Astrocyte (in vitro differentiated cells and primary cell): ENCODE data around the gene EGFR. TPM values are rescaled to one million over a fixed set of nuclear protein-coding genes. Genes with fewer than 3 reads are reported as not detected.

ENCODE experiments used
- DNase-seq: peaks from one replicate; pipeline ENCODE4 v3.0.0-alpha.2; 2010; ENCODE audit warnings: low read depth
- FAIRE-seq: peaks from 2 replicates; lab custom pipeline; 2011; peaks lifted over from hg19 to GRCh38; lab: Jason Lieb, UNC
- H2AFZ ChIP-seq: 2 replicates; pipeline ENCODE4 v1.6.0; 2012; ENCODE audit warnings: low read depth, low read length, inconsistent platforms
- H3K27ac ChIP-seq: 2 replicates; pipeline ENCODE4 v1.5.1; 2011; ENCODE audit warnings: low read depth, low read length, inconsistent platforms
- H3K27me3 ChIP-seq: 2 replicates; pipeline ENCODE4 v1.6.0; 2011; ENCODE audit warnings: low read length, inconsistent platforms; ENCODE audit not compliant: insufficient read depth
- H3K36me3 ChIP-seq: 2 replicates; pipeline ENCODE4 v1.5.1; 2011; ENCODE audit warnings: low read length, inconsistent platforms; ENCODE audit not compliant: insufficient read depth
- H3K4me1 ChIP-seq: 2 replicates; pipeline ENCODE4 v1.5.1; 2011; ENCODE audit warnings: low read length, inconsistent platforms; ENCODE audit not compliant: insufficient read depth
- H3K4me2 ChIP-seq: 2 replicates; pipeline ENCODE4 v1.6.0; 2012; ENCODE audit warnings: low read length, inconsistent platforms
- H3K4me3 ChIP-seq: 2 replicates; pipeline ENCODE4 v1.5.1; 2011; ENCODE audit warnings: low read depth, mild to moderate bottlenecking, low read length, inconsistent platforms; ENCODE audit not compliant: insufficient read depth
- H3K79me2 ChIP-seq: 2 replicates; pipeline ENCODE4 v1.6.0; 2012; ENCODE audit warnings: mild to moderate bottlenecking, low read length, inconsistent platforms; ENCODE audit not compliant: insufficient read depth
- H3K9ac ChIP-seq: 2 replicates; pipeline ENCODE4 v1.6.0; 2012; ENCODE audit warnings: mild to moderate bottlenecking, low read length, inconsistent platforms
- H3K9me3 ChIP-seq: 2 replicates; pipeline ENCODE4 v1.5.1; 2012; ENCODE audit warnings: low read depth, mild to moderate bottlenecking, low read length, inconsistent platforms; ENCODE audit not compliant: insufficient read depth
- H4K20me1 ChIP-seq: 2 replicates; pipeline ENCODE4 v1.6.0; 2012; ENCODE audit warnings: low read length, inconsistent platforms; ENCODE audit not compliant: insufficient read depth
- H3K27ac Mint-ChIP-seq: one replicate; pipeline ENCODE4 v1.8.0; 2021; ENCODE audit warnings: mild to moderate bottlenecking, mixed read lengths; ENCODE audit not compliant: unreplicated experiment
- H3K27me3 Mint-ChIP-seq: one replicate; pipeline ENCODE4 v1.8.0; 2021; ENCODE audit warnings: low read depth, mixed read lengths; ENCODE audit not compliant: unreplicated experiment
- H3K36me3 Mint-ChIP-seq: one replicate; pipeline ENCODE4 v1.8.0; 2021; ENCODE audit warnings: low read depth, mixed read lengths; ENCODE audit not compliant: unreplicated experiment
- H3K4me1 Mint-ChIP-seq: one replicate; pipeline ENCODE4 v1.8.0; 2021; ENCODE audit warnings: low read depth, mixed read lengths; ENCODE audit not compliant: unreplicated experiment
- H3K4me3 Mint-ChIP-seq: one replicate; pipeline ENCODE4 v1.8.0; 2021; ENCODE audit warnings: mild to moderate bottlenecking, moderate library complexity, mixed read lengths; ENCODE audit not compliant: unreplicated experiment
- H3K9me3 Mint-ChIP-seq: one replicate; pipeline ENCODE4 v1.8.0; 2021; ENCODE audit warnings: mild to moderate bottlenecking, mixed read lengths; ENCODE audit not compliant: unreplicated experiment
- CTCF ChIP-seq: IDR thresholded peaks from 2 replicates; pipeline ENCODE4 v1.5.1; 2011; ENCODE audit warnings: low read depth, mild to moderate bottlenecking, inconsistent platforms, low read length, moderate library complexity; ENCODE audit not compliant: insufficient read depth
- EZH2 ChIP-seq: IDR thresholded peaks from 2 replicates; pipeline ENCODE4 v1.6.1; 2012; ENCODE audit warnings: mild to moderate bottlenecking, low read length, inconsistent platforms; ENCODE audit not compliant: insufficient read depth
- total RNA-seq: library from RNA; stranded (reverse); gene quantifications from 2 replicates; pipeline ENCODE4 v1.2.1, GENCODE V29; 2021

Gene EGFR
- total RNA-seq, 1 donor from 2014 or later = 27.3 TPM

GRCh38 chr7:55022002-55022985 is 3.5 kb downstream of the EGFR start:
- DNase-seq (peak; percentile 68), FAIRE-seq (peak; percentile 37)
- H3K9me3 ChIP-seq = no peaks in the 10 kb centered on the region
- peaks cover 3% of the 10 kb centered on the region for H3K36me3 Mint-ChIP-seq
- no peak overlapping the region for H2AFZ ChIP-seq
- peaks cover 27% of the 10 kb centered on the region for H3K4me1 ChIP-seq
- no peak overlapping the region for H3K4me3 Mint-ChIP-seq
- peak overlapping the region; percentile 69 for H3K4me3 ChIP-seq
- H3K27me3 Mint-ChIP-seq = peaks cover 5% of the 10 kb centered on the region
- H3K79me2 ChIP-seq = peaks cover 92% of the 10 kb centered on the region
- H3K27ac ChIP-seq = peak overlapping the region; percentile 6
- H3K4me1 Mint-ChIP-seq = peaks cover 10% of the 10 kb centered on the region
- no peaks in the 10 kb centered on the region for H3K36me3 ChIP-seq
- no peak for TF ChIP-seq CTCF
- H3K27me3 ChIP-seq = no peaks in the 10 kb centered on the region
- H3K4me2 ChIP-seq = peak overlapping the region; percentile 97
- no peaks in the 10 kb centered on the region for H3K9me3 Mint-ChIP-seq
- peaks cover 65% of the 10 kb centered on the region for H4K20me1 ChIP-seq
- H3K9ac ChIP-seq = peak overlapping the region; percentile 93
- H3K27ac Mint-ChIP-seq = no peak overlapping the region

GRCh38 chr7:55023841-55024505 is 5.2 kb downstream of the EGFR start:
- TF ChIP-seq EZH2 = no peak
- no peaks in the 10 kb centered on the region for H3K27me3 Mint-ChIP-seq
- no peak overlapping the region for H3K27ac ChIP-seq
- no peak overlapping the region for H3K27ac Mint-ChIP-seq
- no peaks in the 10 kb centered on the region for H3K36me3 ChIP-seq
- H3K27me3 ChIP-seq = no peaks in the 10 kb centered on the region
- no peak overlapping the region for H3K9ac ChIP-seq
- DNase-seq = no peak
- H2AFZ ChIP-seq = no peak overlapping the region
- no peaks in the 10 kb centered on the region for H3K9me3 ChIP-seq
- peaks cover 3% of the 10 kb centered on the region for H3K36me3 Mint-ChIP-seq
- no peaks in the 10 kb centered on the region for H3K9me3 Mint-ChIP-seq
- H3K4me1 Mint-ChIP-seq = peaks cover 15% of the 10 kb centered on the region
- H3K4me1 ChIP-seq = peaks cover 21% of the 10 kb centered on the region
- no peak overlapping the region for H3K4me2 ChIP-seq
- no peak overlapping the region for H3K4me3 Mint-ChIP-seq
- H3K4me3 ChIP-seq = no peak overlapping the region
- H4K20me1 ChIP-seq = peaks cover 77% of the 10 kb centered on the region
- no peak for FAIRE-seq
- peaks cover 99% of the 10 kb centered on the region for H3K79me2 ChIP-seq

GRCh38 chr7:55024776-55025175 is 6.0 kb downstream of the EGFR start:
- FAIRE-seq (peak; percentile 43), DNase-seq (no peak)
- H3K27me3 Mint-ChIP-seq = no peaks in the 10 kb centered on the region
- H2AFZ ChIP-seq = no peak overlapping the region
- TF ChIP-seq CTCF (no peak), EZH2 (no peak)
- no peak overlapping the region for H3K27ac Mint-ChIP-seq
- peaks cover 99% of the 10 kb centered on the region for H3K79me2 ChIP-seq
- H3K27ac ChIP-seq = no peak overlapping the region
- H3K4me1 Mint-ChIP-seq = peaks cover 15% of the 10 kb centered on the region
- no peaks in the 10 kb centered on the region for H3K36me3 ChIP-seq
- no peak overlapping the region for H3K4me2 ChIP-seq
- H3K36me3 Mint-ChIP-seq = peaks cover 3% of the 10 kb centered on the region
- H3K9me3 ChIP-seq = no peaks in the 10 kb centered on the region
- H3K4me1 ChIP-seq = peaks cover 21% of the 10 kb centered on the region
- H3K4me3 ChIP-seq = no peak overlapping the region
- no peaks in the 10 kb centered on the region for H3K9me3 Mint-ChIP-seq
- no peak overlapping the region for H3K4me3 Mint-ChIP-seq
- no peak overlapping the region for H3K9ac ChIP-seq
- no peaks in the 10 kb centered on the region for H3K27me3 ChIP-seq
- H4K20me1 ChIP-seq = peaks cover 83% of the 10 kb centered on the region
